Endodermal cell (in vitro differentiated cells): ENCODE measurements around the gene TNPO3. TPM values are rescaled to one million over a fixed set of nuclear protein-coding genes. Genes with fewer than 3 reads are reported as not detected.

ENCODE experiments used
- DNase-seq: peaks from one replicate; pipeline ENCODE4 v3.0.0-alpha.2; 2017
- H3K27ac ChIP-seq: 2 replicates; pipeline ENCODE4 v1.5.1; 2013; ENCODE audit warnings: mild to moderate bottlenecking, low read depth, low read length, moderate library complexity
- H3K27me3 ChIP-seq: 2 replicates; pipeline ENCODE4 v1.6.1; 2013; ENCODE audit warnings: mild to moderate bottlenecking, low read length, moderate library complexity; ENCODE audit not compliant: insufficient read depth, control insufficient read depth, poor library complexity, severe bottlenecking
- H3K36me3 ChIP-seq: 2 replicates; pipeline ENCODE4 v1.7.0; 2013; ENCODE audit warnings: mild to moderate bottlenecking, low read length, moderate library complexity; ENCODE audit not compliant: control insufficient read depth, insufficient read depth
- H3K4me1 ChIP-seq: one replicate; pipeline ENCODE4 v1.7.0; 2013; ENCODE audit warnings: low read length; ENCODE audit not compliant: control insufficient read depth, insufficient read depth
- H3K4me3 ChIP-seq: 2 replicates; pipeline ENCODE4 v1.5.1; 2013; ENCODE audit warnings: mild to moderate bottlenecking, low read length, moderate library complexity
- H3K9ac ChIP-seq: 2 replicates; pipeline ENCODE4 v1.6.1; 2013; ENCODE audit warnings: mild to moderate bottlenecking, low read length, moderate library complexity; ENCODE audit not compliant: poor library complexity, severe bottlenecking; ENCODE audit errors: extremely low read depth
- H3K9me3 ChIP-seq: 2 replicates; pipeline ENCODE4 v1.6.1; 2013; ENCODE audit warnings: mild to moderate bottlenecking, low read length, moderate library complexity; ENCODE audit not compliant: control insufficient read depth
- H3K27ac Mint-ChIP-seq: 2 replicates; pipeline ENCODE4 v1.8.0; 2020; ENCODE audit warnings: mixed read lengths
- H3K27me3 Mint-ChIP-seq: 2 replicates; pipeline ENCODE4 v1.8.0; 2021; ENCODE audit warnings: mild to moderate bottlenecking, mixed read lengths; ENCODE audit not compliant: insufficient read depth
- H3K36me3 Mint-ChIP-seq: 2 replicates; pipeline ENCODE4 v1.8.0; 2020; ENCODE audit warnings: low read depth, mixed read lengths
- H3K4me1 Mint-ChIP-seq: 2 replicates; pipeline ENCODE4 v1.8.0; 2020; ENCODE audit warnings: mixed read lengths
- H3K4me3 Mint-ChIP-seq: 2 replicates; pipeline ENCODE4 v1.8.0; 2020; ENCODE audit warnings: mild to moderate bottlenecking, moderate library complexity, mixed read lengths
- H3K9me3 Mint-ChIP-seq: 2 replicates; pipeline ENCODE4 v1.8.0; 2020; ENCODE audit warnings: mild to moderate bottlenecking, mixed read lengths
- CTCF ChIP-seq: fragments of 200-600 bp; sonication (generic); conservative IDR thresholded peaks from 2 replicates; pipeline ENCODE4 v1.5.0; 2021; ENCODE audit warnings: antibody characterized with exemption, mild to moderate bottlenecking
- WGBS, 2 experiments: methylation state at CpG; one replicate each; pipeline versions ENCODE4 v1.1.5 to v1.1.7; 2013; ENCODE audit warnings: missing lambda C conversion rate in 2 of 2, mixed read lengths in 1 of 2; ENCODE audit not compliant: insufficient coverage in 1 of 2, insufficient read length in 1 of 2; 5-methylcytosine and 5-hydroxymethylcytosine counted together
- total RNA-seq, 2 donors: library from RNA; stranded (reverse); fragmentation: NEBNext Ultra II Directional in 1 of 2; extraction: Animal tissue kit (Norgen Biotek cat#: 25700) in 1 of 2; gene quantifications; 2 replicates in 1 of 2; 3 replicates in 1 of 2; pipeline ENCODE4 v1.2.1, GENCODE V29; 2021

The TNPO3 gene
- total RNA-seq, 2 donors from 2014 or later: 68.0 to 73.1 TPM

- Mint-ChIP-seq H3K4me1 (peaks cover under 1% of the 10 kb centered on the region), H3K27me3 (peaks cover 47% of the 10 kb centered on the region), H3K36me3 (no peaks in the 10 kb centered on the region), H3K27ac (no peak overlapping the region), H3K4me3 (no peak overlapping the region), H3K9me3 (peaks cover 2% of the 10 kb centered on the region)
- H3K27me3 ChIP-seq: peaks cover 36% of the 10 kb centered on the region
- no peaks in the 10 kb centered on the region for H3K9me3 ChIP-seq
- 71 to 76% methylated on average over 10 to 15 of the region's 15 CpGs for WGBS, 2 experiments
- no peaks in the 10 kb centered on the region for H3K36me3 ChIP-seq
- DNase-seq: peak; percentile 59
- H3K4me1 ChIP-seq: no peaks in the 10 kb centered on the region
- H3K4me3 ChIP-seq: no peak overlapping the region
- H3K27ac ChIP-seq: no peak overlapping the region
- H3K9ac ChIP-seq: no peak overlapping the region
- TF ChIP-seq CTCF: no peak
These were observed 121.6 kb downstream of the TNPO3 start for GRCh38 chr7:128933180-128933891.

DNA sequence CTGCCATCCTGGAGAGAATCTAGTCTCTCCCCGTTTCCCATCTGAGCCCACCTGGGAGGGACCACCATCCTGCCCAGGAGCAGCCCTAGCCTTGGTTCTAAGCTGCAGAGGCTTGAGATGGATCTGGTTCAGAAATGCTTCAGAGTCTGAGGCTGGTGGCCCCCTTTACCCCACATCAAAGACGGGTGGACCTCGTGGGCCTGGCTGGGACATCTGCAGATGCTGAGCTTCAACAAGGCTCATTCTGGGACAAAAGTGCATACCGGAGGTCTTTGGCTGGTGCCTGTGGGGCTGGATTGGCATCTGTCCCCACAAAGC lies 122.1 kb downstream of the TNPO3 start:
- H3K27me3 ChIP-seq: peaks cover 31% of the 10 kb centered on the region
- DNase-seq: no peak
- H3K36me3 Mint-ChIP-seq: no peaks in the 10 kb centered on the region
- peaks cover 47% of the 10 kb centered on the region for H3K27me3 Mint-ChIP-seq
- no peaks in the 10 kb centered on the region for H3K4me1 ChIP-seq
- no peak overlapping the region for H3K27ac Mint-ChIP-seq
- no peak overlapping the region for H3K4me3 Mint-ChIP-seq
- H3K4me3 ChIP-seq: no peak overlapping the region
- no peak overlapping the region for H3K27ac ChIP-seq
- no peaks in the 10 kb centered on the region for H3K36me3 ChIP-seq
- WGBS, 2 experiments: 93 to 97% methylated on average over 4 of the region's 4 CpGs
- H3K9ac ChIP-seq: no peak overlapping the region
- TF ChIP-seq CTCF: no peak
- no peaks in the 10 kb centered on the region for H3K4me1 Mint-ChIP-seq
- peaks cover 4% of the 10 kb centered on the region for H3K9me3 Mint-ChIP-seq
- H3K9me3 ChIP-seq: no peaks in the 10 kb centered on the region

GRCh38 chr7:128931965-128932861 lies 122.7 kb downstream of the TNPO3 start:
- Histone ChIP-seq H3K4me3 (no peak overlapping the region), H3K4me1 (no peaks in the 10 kb centered on the region), H3K9me3 (no peaks in the 10 kb centered on the region), H3K27me3 (peaks cover 25% of the 10 kb centered on the region), H3K27ac (no peak overlapping the region), H3K9ac (no peak overlapping the region), H3K36me3 (no peaks in the 10 kb centered on the region)
- DNase-seq: peak; percentile 36
- no peak for TF ChIP-seq CTCF
- H3K36me3 Mint-ChIP-seq: no peaks in the 10 kb centered on the region
- no peak overlapping the region for H3K27ac Mint-ChIP-seq
- H3K9me3 Mint-ChIP-seq: peaks cover 4% of the 10 kb centered on the region
- no peaks in the 10 kb centered on the region for H3K4me1 Mint-ChIP-seq
- peaks cover 42% of the 10 kb centered on the region for H3K27me3 Mint-ChIP-seq
- H3K4me3 Mint-ChIP-seq: no peak overlapping the region
- 84 to 86% methylated on average over 9 to 19 of the region's 19 CpGs for WGBS, 2 experiments
